ENCODE results near the gene ME3. TPM values are rescaled to one million over a fixed set of nuclear protein-coding genes. Genes with fewer than 3 reads are reported as not detected.
A peak's percentile ranks its signal among the peaks of the same experiment; 100 is the strongest.
"Not testable (repeated sequence)": the region's sequence is repeated elsewhere in the genome, so short reads cannot be mapped to it uniquely, and the experiment has no call there.

Gene ME3
- total RNA-seq, 1 experiment from 2014 or later = 2.7 TPM

DNA sequence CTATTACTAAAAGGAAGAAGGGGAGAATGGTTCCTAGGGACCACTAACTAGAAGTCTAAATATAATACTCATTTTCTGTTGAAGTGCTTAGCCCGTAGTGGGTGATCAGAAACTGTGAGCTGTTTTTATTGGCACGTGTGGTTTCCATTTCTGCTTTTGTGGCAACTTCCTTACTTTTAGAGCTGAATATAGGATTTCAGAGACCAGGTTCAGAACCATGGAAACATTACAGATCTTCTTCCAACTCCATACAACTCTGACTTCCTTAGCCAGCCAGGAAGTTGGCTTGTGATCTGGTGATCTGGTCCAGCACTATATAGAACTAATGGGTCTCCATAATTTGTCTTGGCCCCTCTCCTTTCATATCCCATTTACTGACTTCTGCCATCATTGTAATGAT lies 2.6 kb upstream of the ME3 start:
- Histone ChIP-seq H3K4me3 (no peak overlapping the region), H3K9me3 (no peaks in the 10 kb centered on the region), H3K36me3 (no peaks in the 10 kb centered on the region), H3K27me3 (no peaks in the 10 kb centered on the region)
- DNase-seq = no peak

DNA sequence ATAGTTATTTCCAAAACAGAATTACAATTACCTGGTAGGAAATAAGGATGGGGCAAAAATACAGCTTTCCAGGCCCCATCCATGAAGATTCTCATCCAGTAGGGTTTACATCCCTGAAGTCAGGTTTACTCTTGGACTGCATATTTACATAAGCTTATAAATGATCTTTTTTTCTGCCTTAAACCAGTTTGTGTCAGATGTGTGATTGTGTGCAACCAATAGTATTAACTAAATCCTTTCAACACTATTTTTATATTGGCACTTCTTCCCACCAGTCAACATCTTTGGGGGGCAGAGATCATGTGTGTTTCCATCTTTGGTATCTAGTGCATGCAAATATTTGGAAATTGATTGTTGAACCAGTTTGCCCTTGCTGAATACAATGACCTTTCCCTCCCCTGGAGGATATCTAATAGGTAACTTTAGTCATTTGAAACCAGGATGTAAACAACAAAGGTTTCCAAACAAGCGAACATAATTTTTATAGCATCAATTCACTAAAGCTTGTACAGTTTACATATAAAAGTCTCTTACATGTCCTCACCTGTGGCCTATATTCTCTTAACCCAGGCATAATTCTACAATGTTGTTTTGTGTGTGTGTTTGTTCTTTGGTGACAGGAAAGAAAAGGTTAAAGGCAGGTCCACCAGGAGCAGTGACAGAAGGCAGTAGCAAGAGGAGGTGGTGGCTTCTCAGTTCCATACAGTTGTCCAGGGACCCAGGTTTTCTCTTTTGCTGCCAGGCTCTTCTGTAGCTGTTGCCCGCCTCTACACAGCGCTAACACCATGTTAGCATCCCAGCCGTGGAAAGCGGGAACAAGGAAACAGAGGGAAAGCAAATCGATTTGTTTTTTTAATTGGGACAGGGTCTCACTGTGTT lies 1.7 kb upstream of the ME3 start:
- Histone ChIP-seq H3K9me3 (no peaks in the 10 kb centered on the region), H3K27me3 (no peaks in the 10 kb centered on the region), H3K36me3 (no peaks in the 10 kb centered on the region), H3K4me3 (no peak overlapping the region)
- no peak for DNase-seq

DNA sequence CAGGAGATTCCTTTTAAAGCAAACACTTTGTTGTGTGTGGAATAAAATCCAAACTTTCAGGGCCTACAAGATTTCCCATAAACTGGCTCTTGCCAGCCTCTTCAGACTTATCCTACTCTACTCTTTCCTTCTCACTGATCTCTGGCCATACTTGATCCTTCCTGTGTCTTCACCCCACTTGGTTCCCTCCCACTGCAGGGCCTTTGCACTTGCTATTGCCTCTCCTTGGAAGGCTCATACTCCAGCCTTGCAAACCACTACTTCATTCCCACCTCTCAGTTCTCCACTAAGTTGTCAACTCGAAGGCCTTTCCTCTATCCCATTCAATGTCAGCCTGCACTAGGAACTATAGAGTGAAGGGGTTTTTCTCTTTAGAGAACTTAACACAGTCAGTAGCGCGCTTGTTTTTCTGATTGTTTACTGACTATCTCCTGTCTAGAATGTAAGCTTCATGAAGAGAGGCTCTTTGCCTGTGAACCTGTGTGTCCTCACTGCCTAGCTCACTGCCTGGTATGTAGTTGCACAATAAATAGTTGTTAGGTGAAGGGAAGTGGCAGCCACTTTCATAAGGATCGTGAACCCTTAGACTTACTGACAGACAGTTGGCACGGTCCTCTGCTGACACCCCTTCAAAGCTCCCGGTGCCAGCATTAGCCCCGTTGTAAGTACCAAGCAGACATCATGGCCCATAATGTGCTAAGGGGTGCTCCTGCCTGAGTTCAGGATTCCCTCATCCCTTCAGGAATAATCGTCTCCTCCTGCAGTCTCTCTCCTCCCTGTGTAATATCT lies 833 bp upstream of the ME3 start:
- Histone ChIP-seq H3K27me3 (no peaks in the 10 kb centered on the region), H3K9me3 (no peaks in the 10 kb centered on the region), H3K36me3 (no peaks in the 10 kb centered on the region), H3K4me3 (no peak overlapping the region)
- no peak for DNase-seq

DNA sequence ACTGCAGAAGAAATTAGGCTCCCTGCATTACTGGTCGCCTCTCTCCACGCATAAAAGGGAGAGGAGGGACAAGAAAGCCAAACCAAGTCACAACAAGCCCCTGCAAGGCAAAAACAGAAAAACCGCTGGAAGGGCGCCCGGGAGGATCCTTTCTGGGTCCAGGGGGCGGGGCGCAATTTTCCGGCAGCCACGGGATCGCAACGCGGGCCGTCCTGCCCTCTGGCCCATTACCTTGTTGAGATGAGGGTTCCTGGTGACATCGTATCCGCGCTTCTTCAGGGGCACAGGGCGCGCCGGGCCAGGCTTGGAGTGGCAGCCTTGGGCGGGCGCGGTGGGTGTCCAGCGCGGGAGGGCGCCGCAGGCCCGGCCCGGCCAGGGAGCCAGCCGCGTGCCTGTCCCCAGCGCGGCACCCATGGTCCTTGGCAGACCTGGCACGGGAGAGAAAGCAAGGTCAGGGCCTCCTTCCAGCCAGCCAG lies 847 bp downstream of the ME3 start:
- Histone ChIP-seq H3K36me3 (no peaks in the 10 kb centered on the region), H3K9me3 (no peaks in the 10 kb centered on the region), H3K4me3 (peak overlapping the region; percentile 51), H3K27me3 (no peaks in the 10 kb centered on the region)
- DNase-seq = peak; percentile 52

DNA sequence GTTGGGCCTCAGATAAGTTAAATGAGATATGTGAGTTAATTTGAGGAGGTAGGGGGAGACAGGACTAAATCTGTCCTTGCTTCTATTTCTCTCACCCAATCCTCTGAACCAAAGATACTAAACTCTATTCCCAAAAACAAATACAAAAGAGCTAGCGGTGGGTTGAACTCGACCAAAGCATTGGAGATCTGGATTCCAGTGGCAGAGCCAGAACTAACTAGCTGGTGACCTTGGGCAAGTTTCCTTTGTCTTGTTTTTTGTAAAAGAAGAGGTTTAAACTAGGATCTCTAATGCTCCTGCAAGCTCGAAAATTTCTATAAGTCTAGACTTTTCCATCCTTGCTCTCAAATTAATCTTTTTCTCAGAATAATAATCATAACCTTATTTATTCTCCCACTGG lies 1.5 kb downstream of the ME3 start:
- H3K4me3 ChIP-seq = no peak overlapping the region; the same call in 1 of the 2 replicates

DNA sequence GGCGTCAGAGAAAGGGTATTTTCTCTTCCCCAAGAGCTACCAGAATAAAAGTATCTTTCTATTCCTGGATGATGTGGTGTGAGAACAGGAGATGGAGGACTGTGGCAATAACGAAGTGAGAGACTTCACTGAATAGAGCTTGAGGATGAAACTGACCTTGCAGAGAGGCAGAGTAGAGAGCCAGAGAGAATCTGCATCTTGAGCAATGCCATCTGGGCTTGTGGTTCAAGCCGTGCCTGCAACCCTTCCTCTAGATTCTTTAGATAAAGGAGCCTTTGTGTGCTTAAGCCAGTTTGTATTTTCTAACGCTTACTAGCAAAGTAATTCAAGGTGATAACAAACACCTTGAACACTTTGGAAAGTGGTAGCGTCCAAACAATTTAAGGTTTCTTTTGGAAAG lies 2.2 kb downstream of the ME3 start:
- Histone ChIP-seq H3K27me3 (no peaks in the 10 kb centered on the region), H3K36me3 (no peaks in the 10 kb centered on the region), H3K9me3 (no peaks in the 10 kb centered on the region), H3K4me3 (no peak overlapping the region)
- no peak for DNase-seq

More for the DNA sequence above, 1.5 kb downstream of the ME3 start:
- DNase-seq = no peak
- no peaks in the 10 kb centered on the region for H3K9me3 ChIP-seq
- no peaks in the 10 kb centered on the region for H3K36me3 ChIP-seq
- no peaks in the 10 kb centered on the region for H3K27me3 ChIP-seq

DNA sequence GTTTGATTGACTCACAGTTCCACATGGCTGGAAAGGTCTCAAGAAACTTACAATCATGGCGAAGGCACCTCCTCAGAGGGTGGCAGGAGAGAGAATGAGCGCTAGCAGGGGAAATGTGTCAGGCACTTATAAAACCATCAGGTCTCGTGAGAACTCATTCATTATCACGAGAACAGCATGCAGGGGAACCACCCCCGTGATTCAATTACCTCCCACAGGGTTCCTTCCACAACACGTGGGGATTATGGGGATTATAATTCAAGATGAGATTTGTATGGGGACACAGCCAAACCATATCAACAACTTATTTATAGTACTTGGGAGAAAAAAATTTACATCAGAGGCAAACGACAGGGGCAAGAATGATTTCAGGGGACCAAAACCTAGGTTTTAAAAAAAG lies 3.0 kb downstream of the ME3 start:
- Histone ChIP-seq H3K36me3 (no peaks in the 10 kb centered on the region), H3K9me3 (no peaks in the 10 kb centered on the region), H3K4me3 (no peak overlapping the region), H3K27me3 (no peaks in the 10 kb centered on the region)
- DNase-seq = no peak

DNA sequence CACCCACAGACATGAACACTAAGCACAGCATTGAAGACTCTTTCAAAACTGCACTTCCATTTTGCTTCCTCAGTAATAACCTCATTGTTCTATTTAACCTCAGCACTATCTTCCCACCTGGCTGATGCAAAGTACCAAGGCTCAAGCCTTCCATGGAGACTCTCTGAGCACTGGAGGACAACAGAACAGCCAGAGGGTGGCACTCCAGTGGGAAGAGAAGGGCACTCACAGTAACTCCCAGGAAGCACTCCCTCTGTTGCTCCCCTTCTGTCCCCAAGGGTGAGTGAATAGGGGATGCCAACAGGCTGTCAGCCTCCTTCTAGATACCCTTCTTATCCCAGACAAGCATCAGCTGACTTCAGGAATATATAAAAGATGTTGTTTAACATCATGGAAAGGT lies 3.5 kb downstream of the ME3 start:
- H3K4me3 ChIP-seq = no peak overlapping the region
- no peaks in the 10 kb centered on the region for H3K36me3 ChIP-seq
- H3K27me3 ChIP-seq = no peaks in the 10 kb centered on the region
- DNase-seq = no peak
- H3K9me3 ChIP-seq = no peaks in the 10 kb centered on the region

DNA sequence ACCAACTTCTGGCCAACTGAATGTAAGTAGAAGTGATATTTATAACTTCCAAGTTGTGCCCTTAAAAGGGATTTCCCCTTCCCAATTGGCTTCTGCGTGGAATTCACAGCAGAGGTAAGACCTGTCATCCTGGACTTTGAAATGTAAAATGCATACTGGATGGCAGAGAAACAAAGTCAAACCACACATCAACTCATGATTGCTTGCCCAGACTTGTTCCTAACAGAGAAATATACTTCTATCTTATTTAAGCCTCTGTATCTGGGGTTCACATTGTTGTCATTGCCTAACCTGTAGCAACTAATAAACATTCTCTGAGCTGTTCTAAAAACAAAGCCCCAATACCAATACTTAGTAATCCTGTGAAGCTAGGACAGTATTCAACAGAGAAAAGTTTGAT lies 6.2 kb downstream of the ME3 start:
- no peak for DNase-seq
- no peak overlapping the region for H3K4me3 ChIP-seq
- no peaks in the 10 kb centered on the region for H3K27me3 ChIP-seq
- no peaks in the 10 kb centered on the region for H3K9me3 ChIP-seq
- H3K36me3 ChIP-seq = no peaks in the 10 kb centered on the region

DNA sequence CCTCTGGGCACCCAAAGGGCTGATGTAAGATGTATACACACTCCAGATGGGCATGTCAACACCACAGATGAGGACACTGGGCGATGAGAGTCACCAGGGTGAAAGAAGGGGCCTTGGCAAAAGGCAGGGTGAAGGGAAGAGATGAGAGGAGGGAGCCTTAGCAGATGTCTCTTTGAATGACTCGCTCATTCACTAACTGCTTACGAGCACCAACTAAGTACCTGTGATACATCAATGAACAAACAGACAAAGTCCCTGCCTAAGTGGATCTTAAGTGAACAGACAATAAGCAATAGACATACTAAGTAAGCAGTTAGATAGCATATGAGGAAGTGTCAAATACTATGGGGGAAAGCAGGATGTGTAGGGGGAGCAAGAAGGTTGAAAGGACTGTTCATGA lies 7.5 kb downstream of the ME3 start:
- no peak for DNase-seq
- no peaks in the 10 kb centered on the region for H3K36me3 ChIP-seq
- no peak overlapping the region for H3K4me3 ChIP-seq
- no peaks in the 10 kb centered on the region for H3K9me3 ChIP-seq
- H3K27me3 ChIP-seq = no peaks in the 10 kb centered on the region

DNA sequence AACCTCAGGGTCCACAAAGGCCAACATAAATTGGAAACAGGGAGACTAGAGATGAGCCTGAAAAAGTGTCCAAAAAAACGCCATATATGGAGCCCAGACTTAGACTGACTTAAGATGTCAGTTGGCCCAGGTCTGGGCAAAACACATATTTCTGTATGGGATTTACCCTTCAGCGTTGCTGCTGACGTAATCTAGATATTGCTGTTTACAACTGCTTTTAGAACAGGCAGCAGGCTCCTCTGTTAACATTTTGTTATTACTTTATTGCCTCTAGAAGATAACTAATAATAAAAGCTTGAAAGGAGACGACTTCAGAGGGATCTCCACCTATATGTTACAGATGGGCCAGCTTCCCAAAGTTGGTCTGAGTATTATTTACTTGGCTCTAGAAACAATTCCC lies 8.7 kb downstream of the ME3 start:
- no peak overlapping the region for H3K4me3 ChIP-seq

DNA sequence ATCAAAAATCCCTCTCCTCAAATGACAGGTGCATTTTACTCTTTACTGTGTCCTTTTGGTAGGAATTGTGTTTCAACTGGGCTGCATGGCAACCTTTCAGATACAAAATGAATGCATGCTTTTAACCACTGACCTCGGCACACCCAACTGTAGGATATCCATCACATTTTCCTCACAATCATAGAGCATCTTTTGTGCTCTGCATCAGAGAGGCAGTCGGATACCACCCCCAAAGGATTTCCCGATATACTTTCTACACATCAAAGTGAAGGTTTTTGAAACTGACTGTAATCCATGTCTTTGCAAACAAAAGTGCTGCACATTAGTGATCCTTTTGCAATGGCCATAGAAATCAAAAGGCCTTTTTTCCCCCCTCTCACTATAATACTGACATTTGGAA lies 9.1 kb downstream of the ME3 start:
- H3K4me3 ChIP-seq = no peak overlapping the region
- no peaks in the 10 kb centered on the region for H3K9me3 ChIP-seq
- H3K36me3 ChIP-seq = no peaks in the 10 kb centered on the region
- H3K27me3 ChIP-seq = no peaks in the 10 kb centered on the region; the same call in 1 of the 2 replicates
- no peak for DNase-seq

More for the DNA sequence above, 8.7 kb downstream of the ME3 start:
- Histone ChIP-seq H3K9me3 (no peaks in the 10 kb centered on the region), H3K27me3 (no peaks in the 10 kb centered on the region; the same call in 1 of the 2 replicates), H3K36me3 (no peaks in the 10 kb centered on the region)
- DNase-seq = no peak

DNA sequence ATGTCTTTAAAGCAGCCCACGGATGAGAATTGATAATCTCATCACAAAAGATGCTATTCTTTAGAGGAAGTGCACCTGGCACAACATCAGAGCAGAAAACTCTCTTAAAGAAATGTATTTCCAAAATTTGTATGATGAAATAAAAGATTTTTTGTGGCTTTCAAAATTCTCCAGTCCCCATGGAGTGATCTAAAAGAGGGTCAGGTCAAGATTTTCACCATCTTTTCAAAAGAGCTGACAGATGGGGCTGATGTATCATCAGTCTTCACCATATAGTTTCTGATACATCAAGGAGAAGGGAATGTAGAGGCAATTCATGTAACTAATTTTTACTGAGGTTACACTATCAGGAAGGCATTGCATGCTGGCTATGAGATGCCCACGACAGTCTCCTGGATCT lies 11.7 kb downstream of the ME3 start:
- DNase-seq = no peak
- Histone ChIP-seq H3K4me3 (no peak overlapping the region), H3K9me3 (no peaks in the 10 kb centered on the region), H3K36me3 (no peaks in the 10 kb centered on the region), H3K27me3 (no peaks in the 10 kb centered on the region; the same call in 1 of the 2 replicates)

DNA sequence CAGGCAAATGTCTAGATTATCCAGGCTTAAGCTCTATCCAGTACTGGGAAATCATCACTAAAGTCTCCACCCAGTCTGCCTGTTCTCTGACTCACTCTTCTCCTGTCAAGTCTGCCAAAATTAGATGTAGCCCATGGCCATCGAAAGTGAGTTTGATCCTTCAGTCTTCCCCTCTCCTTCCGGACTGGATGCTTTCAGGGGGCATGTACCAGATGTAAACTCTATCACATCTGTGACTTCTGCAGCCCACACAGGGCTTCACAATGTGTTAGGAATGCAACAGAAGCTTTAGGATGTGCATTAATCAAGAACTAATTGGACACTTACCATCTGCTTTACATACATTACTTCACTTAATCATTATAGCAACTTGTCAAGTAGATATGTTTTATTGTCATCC lies 12.3 kb downstream of the ME3 start:
- Histone ChIP-seq H3K4me3 (no peak overlapping the region), H3K27me3 (no peaks in the 10 kb centered on the region; the same call in 1 of the 2 replicates), H3K9me3 (no peaks in the 10 kb centered on the region), H3K36me3 (no peaks in the 10 kb centered on the region)
- peak; percentile 31 for DNase-seq

DNA sequence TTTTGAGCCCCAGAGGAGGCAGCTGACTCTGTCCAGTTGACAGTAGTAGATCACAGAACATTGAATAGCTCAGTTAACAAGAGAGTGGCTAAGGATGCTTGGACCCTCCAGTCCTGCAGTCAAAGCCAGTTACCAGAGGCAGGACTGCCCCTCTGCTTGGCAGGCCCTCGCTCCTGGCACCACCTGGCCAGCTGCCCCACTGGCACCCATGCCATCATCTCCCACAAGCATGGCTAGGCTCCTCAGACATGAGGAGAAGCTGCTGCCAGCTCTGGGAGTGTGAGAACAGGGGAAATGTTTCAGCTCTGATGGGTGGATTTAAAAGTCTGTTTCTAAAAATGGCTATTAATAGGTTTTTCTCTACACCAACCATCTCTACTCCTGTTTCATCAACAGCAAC lies 13.9 kb downstream of the ME3 start:
- no peaks in the 10 kb centered on the region; the same call in 1 of the 2 replicates for H3K27me3 ChIP-seq
- no peaks in the 10 kb centered on the region for H3K36me3 ChIP-seq
- H3K9me3 ChIP-seq = no peaks in the 10 kb centered on the region
- H3K4me3 ChIP-seq = no peak overlapping the region
- no peak for DNase-seq

DNA sequence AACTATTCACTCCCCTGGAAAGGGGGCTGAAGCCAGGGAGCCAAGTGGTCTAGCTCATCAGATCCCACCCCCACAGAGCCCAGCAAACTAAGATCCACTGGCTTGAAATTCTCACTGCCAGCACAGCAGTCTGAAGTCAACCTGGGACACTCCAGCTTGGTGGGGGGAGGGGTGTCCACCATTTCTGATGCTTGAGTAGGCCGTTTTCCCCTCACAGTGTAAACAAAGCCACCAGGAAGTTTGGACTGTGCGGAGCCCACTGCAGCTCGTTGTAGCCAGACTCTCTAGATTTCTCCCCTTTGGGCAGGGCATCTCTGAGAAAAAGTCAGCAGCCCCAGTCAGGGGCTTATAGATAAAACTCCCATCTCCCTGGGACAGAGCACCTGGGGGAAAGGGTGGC lies 27.2 kb downstream of the ME3 start:
- H3K9me3 ChIP-seq, H3K4me3 ChIP-seq, DNase-seq, H3K36me3 ChIP-seq, H3K27me3 ChIP-seq: not testable (repeated sequence)

DNA sequence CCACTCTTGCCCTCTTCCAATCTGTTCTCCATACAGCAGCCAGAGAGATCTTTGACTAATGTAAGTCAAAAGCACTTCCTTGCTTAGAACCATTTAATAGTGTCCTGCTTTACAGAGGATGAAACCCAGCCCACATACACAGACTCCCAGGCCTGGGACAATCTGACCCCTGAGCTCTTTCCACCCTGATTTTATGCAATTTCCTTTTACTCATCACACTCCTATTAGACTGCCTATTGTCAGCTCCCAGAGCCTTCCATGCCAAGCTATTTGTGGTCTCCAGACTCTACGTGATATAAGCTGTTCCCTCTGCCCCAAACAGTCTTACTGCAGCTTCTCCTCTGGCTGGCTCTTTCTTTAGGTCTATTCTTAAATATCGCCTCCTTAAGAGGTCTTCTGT lies 28.1 kb downstream of the ME3 start:
- H3K36me3 ChIP-seq = no peaks in the 10 kb centered on the region
- H3K27me3 ChIP-seq = no peaks in the 10 kb centered on the region
- no peak overlapping the region for H3K4me3 ChIP-seq
- no peak for DNase-seq
- H3K9me3 ChIP-seq = 0 out of 2 replicates have a peak, but pooled peaks cover 3% of the 10 kb centered on the region

Measured in MG63 (cell line).